Measurements from ENCODE around the gene ACADL.

- TF ChIP-seq CTCF (IDR thresholded peaks at IDR 0.05; ENCODE audit: poor library complexity, severe bottlenecking) (no peak), POLR2AphosphoS5 (IDR thresholded peaks at IDR 0.05) (no peak)
These were observed 5.3 kb upstream of the ACADL start for GRCh38 chr2:210230518-210230917.
